ENCODE results near the gene CD6.

DNA sequence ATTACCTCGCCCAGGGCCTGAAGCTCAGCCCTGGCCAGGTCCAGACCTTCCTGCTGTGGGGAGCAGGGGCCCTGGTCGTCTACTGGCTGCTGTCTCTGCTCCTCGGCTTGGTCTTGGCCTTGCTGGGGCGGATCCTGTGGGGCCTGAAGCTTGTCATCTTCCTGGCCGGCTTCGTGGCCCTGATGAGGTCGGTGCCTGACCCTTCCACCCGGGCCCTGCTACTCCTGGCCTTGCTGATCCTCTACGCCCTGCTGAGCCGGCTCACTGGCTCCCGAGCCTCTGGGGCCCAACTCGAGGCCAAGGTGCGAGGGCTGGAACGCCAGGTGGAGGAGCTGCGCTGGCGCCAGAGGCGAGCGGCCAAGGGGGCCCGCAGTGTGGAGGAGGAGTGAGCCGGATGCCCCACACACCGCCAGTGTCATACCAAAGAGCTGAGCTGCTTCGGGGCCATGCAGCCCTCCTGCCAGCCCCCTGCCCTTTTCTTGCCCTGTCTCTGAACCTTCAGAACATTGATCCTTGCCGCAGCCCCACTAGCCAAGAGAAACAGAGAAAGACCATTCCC is 49.6 kb upstream of the CD6 start:
- TF ChIP-seq, protein P1, sequence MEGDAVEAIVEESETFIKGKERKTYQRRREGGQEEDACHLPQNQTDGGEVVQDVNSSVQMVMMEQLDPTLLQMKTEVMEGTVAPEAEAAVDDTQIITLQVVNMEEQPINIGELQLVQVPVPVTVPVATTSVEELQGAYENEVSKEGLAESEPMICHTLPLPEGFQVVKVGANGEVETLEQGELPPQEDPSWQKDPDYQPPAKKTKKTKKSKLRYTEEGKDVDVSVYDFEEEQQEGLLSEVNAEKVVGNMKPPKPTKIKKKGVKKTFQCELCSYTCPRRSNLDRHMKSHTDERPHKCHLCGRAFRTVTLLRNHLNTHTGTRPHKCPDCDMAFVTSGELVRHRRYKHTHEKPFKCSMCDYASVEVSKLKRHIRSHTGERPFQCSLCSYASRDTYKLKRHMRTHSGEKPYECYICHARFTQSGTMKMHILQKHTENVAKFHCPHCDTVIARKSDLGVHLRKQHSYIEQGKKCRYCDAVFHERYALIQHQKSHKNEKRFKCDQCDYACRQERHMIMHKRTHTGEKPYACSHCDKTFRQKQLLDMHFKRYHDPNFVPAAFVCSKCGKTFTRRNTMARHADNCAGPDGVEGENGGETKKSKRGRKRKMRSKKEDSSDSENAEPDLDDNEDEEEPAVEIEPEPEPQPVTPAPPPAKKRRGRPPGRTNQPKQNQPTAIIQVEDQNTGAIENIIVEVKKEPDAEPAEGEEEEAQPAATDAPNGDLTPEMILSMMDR (IDR thresholded peaks at IDR 0.05), result no peak
- no peak for TF ChIP-seq POLR2A (IDR thresholded peaks at IDR 0.05)
- no peak for TF ChIP-seq POLR2AphosphoS5 (IDR thresholded peaks at IDR 0.05)
